ENCODE measurements around the gene AKR7A2.
"Not testable (repeated sequence)": the region's sequence is repeated elsewhere in the genome, so short reads cannot be mapped to it uniquely, and the experiment has no call there.

Gene AKR7A2

GRCh38 chr1:19306941-19307340 lies 5.0 kb downstream of the AKR7A2 start:
- no peak for DNase-seq (ENCODE audit: low spot score)

- no peak for DNase-seq (ENCODE audit: low spot score)
Observed at GRCh38 chr1:19305880-19306279, 6.1 kb downstream of the AKR7A2 start.

DNA sequence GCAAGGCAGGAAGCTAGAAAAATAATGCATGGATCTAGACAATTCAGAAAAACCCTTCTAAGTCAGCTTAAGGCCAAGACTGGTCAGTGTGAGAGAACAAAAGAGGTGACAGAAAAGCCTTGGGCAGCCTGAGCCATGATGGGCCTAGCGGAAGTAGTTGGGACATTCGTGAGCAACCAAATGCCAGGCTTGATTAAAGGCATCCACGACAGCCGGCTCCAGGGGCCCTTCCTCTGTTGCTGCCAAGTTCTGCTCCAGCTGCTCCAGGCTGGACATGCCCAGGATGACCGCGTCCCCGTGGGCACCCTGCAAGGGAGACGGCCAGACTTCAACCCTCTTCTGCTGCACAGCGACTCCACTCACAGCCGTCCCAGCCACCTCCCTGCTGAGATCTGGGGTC lies 7.9 kb downstream of the AKR7A2 start:
- DNase-seq (ENCODE audit: low spot score) = not testable (repeated sequence)

GRCh38 chr1:19300211-19300610 lies 11.7 kb downstream of the AKR7A2 start:
- DNase-seq (ENCODE audit: low spot score) = no peak

DNA sequence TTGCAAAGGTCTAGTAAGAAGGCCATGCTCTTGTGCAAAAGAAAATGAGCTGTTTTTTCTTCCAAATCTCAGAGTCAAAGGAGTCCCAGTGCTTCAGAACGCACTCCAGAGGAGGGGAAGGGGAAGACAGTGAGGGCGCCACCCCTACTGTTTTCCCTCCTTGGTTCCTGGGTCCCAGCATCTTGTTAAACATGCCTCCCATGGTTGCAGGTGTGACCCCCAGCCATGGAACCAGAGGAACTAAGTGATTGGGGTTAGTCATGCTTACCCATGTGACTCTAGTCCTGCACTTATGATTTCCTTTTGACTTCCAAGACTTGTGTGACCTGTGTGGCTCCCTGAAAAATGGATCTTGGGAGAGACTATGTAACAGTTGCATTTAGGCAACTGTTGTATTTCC lies 17.3 kb downstream of the AKR7A2 start:
- no peak for DNase-seq (ENCODE audit: low spot score)

DNA sequence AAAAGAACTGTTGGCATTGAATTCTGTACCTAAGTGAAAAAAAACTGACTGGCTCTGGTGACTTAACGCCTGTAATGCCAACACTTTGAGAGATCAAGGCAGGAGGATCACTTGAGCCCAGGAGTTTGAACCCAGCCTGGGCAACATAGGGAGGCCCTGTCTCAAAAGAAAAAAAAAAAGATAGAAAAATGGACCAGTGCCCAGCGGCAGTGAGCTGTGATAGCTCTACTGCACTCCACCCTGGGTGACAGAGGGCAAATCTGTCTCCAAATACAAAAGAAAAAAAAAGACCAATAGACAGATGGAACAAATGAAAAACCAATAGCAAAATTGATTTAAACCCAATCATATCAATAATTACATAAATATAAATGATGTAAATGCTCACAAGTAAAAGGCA lies 22.7 kb downstream of the AKR7A2 start:
- no peak for DNase-seq (ENCODE audit: low spot score)

DNA sequence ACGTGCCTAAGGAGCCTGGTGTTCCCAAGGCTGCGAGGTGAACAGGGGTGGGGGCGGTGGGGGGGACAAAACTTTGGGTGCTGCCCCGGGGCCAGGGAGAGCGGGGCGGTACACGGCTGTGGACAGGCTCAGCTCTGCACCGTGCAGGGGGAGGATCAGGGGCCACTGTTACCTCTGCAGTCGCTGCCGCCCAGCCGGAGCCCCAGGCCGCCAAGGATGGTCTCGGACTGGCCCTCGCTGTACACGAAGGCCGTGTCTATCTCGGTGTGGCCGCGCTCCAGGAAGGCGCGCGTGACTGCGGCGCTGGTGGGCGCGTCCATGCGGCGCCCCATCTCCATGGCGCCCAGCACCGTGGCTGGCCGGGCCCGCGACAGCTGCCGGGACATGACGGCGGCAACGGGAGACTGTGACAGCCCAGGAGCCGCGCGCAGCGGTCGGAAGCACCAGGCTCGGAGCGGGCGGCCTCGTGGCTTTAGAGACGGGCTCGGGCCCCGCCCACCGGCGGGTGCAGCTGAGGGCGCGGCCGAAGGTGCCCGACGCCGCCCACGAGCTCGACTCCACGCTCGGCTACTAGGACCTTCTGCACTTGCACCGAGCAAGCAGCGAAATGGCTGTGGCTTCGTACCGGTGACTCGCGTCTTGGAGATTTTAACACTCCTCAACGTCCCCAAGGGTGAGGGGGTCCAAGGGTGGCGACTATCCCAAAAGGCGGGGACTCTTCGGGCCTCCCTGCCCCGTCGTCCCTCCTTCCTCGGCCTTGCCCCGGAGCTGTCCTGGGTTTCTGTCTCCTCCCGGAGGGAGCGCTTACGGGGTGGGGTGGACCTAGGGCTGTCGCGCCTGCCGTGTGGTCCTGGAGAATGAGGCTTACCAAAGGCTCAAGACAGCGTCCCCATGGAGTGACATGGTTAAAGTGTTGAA lies 23.4 kb downstream of the AKR7A2 start, which contains the start of gene AKR7A3:
TSS of gene AKR7A3 (minus strand) at position 447 of the 918 bp plus-strand sequence. CDS start at position 386, 61 bp downstream.
- DNase-seq (ENCODE audit: low spot score) = peak; percentile 65

DNA sequence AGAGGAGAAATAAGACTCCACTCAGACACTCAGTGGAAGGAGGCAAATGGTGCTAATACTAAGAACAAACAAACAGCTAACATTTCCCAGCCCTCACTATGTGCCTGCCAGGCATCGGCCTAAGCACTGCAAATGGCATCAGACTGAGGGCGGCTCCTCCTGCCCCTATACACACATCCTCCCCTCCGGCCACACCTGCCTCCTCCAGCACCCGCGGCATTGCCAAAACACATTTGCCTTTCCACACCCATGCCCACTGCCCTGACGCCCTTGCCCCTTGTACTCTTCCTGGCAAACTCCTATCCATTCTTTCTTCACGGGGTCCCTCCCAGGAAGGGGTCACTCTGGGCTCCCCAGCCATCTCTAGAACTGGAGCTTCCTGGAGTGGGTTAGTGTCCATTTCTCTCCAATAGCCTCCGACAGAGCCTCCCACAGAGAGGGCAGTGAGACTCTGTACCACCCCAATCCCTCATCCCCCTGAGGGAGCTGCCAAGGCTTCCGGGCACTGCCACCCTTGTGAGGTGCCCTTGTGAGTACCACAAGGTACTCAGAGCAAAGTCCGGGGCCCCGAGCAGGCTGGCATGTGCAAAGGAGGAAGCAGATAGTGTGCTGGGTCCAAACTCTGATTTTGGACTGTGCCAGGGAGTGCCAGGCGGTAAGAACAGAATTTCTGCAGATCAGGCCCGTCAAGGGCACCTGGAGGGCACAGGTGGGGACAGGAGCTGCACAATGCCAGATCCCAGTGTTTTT lies 24.3 kb downstream of the AKR7A2 start:
- no peak for DNase-seq (ENCODE audit: low spot score)

DNA sequence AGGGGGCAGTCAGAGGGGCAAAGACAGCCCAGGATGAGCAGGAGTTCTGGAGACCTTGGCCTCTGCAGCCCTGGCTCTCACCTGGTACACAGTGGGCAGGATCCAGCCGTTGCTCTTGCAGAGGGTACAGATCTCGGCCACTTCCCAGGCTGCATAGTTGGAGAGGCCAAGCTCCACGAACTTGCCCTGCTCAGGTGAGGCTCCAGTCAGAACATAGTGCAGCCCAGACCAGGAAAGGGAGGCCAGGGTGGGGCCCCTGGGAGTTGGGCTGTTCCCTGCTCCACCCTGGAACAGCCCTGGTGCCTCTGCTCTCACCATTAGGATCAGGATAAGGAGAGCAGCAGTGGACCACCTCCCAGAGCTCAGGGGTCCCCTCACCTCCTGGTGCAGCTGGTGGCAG lies 26.1 kb downstream of the AKR7A2 start:
- DNase-seq (ENCODE audit: low spot score) = not testable (repeated sequence)

DNA sequence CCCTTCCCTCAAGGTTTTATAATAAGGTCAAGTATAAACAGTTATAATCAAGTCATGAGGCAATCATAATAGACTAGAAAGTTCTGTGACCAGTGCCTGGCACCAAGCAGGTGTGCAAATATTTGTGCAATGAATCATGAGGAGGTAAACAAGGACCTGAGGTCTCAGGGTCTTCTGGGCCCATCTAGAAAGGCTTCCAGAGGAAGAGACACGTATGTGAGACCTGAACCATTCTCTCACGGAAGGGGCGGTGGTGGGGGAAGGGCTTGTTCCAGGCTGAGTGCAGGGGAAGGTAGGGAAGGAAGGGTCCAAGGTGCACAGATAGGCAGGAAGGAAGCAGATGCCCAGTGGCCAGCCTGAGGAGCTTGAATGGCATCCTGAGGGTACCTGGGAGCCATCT lies 26.6 kb downstream of the AKR7A2 start:
- DNase-seq (ENCODE audit: low spot score) = not testable (repeated sequence)

- no peak for DNase-seq (ENCODE audit: low spot score)
Observed at GRCh38 chr1:19284881-19285280, 27.1 kb downstream of the AKR7A2 start.

DNA sequence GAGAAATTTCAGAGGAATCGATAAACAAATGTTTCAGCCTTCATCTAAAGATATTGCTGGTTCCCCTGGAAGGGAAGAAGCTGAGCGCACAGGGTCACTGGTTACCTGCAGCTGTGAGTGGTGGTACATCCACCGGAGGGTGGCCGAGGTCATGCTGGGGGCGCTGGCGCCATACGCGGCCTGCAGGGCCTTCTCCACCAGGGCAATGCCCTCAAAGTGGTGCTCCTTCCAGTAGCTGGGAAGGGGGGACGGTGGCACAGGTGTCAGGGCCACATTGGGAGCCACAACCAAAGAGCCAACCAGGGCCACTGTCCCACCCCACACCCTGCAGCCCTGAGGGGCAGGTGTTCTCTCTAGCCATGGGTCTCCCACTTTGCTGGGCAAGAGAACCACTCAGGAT lies 28.1 kb downstream of the AKR7A2 start:
- no peak for DNase-seq (ENCODE audit: low spot score)

DNA sequence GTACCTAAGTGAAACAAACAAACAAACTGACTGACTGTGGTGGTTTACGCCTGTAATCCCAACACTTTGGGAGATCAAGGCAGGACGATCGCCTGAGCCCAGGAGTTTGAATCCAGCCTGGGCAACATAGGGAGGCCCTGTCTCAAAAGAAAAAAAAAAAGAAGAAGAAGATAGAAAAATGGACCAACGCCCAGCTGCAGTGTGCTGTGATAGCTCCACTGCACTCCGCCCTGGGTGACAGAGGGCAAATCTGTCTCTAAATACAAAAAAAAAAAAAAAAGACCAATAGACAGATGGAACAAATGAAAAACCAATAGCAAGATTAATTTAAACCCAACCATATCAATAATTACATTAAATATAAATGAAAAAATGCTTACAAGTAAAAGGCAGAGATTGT lies 37.3 kb downstream of the AKR7A2 start:
- DNase-seq (ENCODE audit: low spot score) = no peak

DNA sequence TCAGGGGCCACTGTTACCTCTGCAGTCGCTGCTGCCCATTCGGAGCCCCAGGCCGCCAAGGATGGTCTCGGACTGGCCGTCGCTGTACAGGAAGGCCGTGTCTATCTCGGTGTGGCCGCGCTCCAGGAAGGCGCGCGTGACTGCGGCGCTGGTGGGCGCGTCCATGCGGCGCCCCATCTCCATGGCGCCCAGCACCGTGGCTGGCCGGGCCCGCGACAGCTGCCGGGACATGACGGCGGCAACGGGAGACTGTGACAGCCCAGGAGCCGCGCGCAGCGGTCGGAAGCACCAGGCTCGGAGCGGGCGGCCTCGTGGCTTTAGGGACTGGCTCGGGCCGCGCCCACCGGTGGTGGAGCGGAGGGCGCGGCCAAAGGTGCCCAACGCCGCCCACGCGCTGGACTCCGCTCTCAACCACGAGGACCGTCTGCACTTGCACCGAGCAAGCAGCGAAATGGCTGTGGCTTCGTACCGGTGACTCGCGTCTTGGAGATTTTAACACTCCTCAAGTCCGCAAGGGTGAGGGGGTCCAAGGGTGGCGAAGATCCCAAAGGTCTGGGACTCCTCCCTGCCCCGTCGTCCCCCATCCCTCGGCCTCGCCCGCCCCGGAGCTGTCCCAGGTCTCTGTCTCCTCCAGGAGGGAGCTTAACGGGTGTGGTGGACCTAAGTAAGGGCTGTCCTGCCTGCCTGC lies 38.0 kb downstream of the AKR7A2 start:
- not testable (repeated sequence) for DNase-seq (ENCODE audit: low spot score)

- DNase-seq (ENCODE audit: low spot score) = no peak
Observed at GRCh38 chr1:19273106-19273843, 38.7 kb downstream of the AKR7A2 start.

- DNase-seq (ENCODE audit: low spot score) = no peak
Observed at GRCh38 chr1:19272064-19272463, 39.9 kb downstream of the AKR7A2 start.

DNA sequence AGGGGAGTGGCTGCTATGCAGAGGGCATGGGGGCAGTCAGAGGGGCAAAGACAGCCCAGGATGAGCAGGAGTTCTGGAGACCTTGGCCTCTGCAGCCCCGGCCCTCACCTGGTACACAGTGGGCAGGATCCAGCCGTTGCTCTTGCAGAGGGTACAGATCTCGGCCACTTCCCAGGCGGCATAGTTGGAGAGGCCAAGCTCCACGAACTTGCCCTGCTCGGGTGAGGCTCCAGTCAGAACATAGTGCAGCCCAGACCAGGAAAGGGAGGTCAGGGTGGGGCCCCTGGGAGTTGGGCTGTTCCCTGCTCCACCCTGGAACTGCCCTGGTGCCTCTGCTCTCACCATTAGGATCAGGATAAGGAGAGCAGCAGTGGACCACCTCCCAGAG lies 41.6 kb downstream of the AKR7A2 start:
- DNase-seq (ENCODE audit: low spot score) = not testable (repeated sequence)

GRCh38 chr1:19269427-19270342 lies 42.3 kb downstream of the AKR7A2 start:
- DNase-seq (ENCODE audit: low spot score) = not testable (repeated sequence)

DNA sequence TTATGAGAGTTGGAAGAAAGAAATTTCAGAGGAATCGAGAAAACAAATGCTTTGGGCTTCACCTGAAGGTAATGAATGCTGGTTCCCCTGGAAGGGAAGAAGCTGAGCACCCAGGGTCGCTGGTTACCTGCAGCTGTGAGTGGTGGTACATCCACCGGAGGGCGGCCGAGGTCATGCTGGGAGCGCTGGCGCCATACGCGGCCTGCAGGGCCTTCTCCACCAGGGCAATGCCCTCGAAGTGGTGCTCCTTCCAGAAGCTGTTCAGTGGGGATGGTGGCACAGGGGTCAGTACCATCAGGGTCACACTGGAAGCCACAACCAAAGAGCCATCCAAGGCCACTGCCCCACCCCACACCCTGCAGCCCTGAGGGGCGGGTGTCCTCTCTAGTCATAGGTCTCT lies 43.5 kb downstream of the AKR7A2 start:
- no peak for DNase-seq (ENCODE audit: low spot score)

- DNase-seq (ENCODE audit: low spot score) = no peak
Observed at GRCh38 chr1:19262744-19263143, 49.2 kb downstream of the AKR7A2 start.

GRCh38 chr1:19262047-19262446 lies 49.9 kb downstream of the AKR7A2 start:
- no peak for DNase-seq (ENCODE audit: low spot score)

All from LoVo (cell line).